Measurements from ENCODE around the gene PCGF1.

Gene PCGF1

GRCh38 chr2:74551530-74551929 is 44.0 kb upstream of the PCGF1 start:
- Histone ChIP-seq H3K4me1 (peaks cover 10% of the 10 kb centered on the region), H3K4me2 (ENCODE audit: low read length) (no peak overlapping the region), H2AFZ (no peak overlapping the region), H3K36me3 (ENCODE audit: control insufficient read depth, insufficient read depth, low read length) (no peaks in the 10 kb centered on the region), H3K9me3 (ENCODE audit: control insufficient read depth, low read length) (no peaks in the 10 kb centered on the region), H3K27me3 (ENCODE audit: control insufficient read depth, insufficient read depth, low read length) (no peaks in the 10 kb centered on the region), H3K79me2 (no peaks in the 10 kb centered on the region), H3K27ac (no peak overlapping the region), H3K9ac (no peak overlapping the region), H3K4me3 (ENCODE audit: low read depth, low read length) (no peak overlapping the region)
- no peak for TF ChIP-seq CTCF (IDR thresholded peaks at IDR 0.05)

- H3K27ac ChIP-seq, result no peak overlapping the region
- H3K4me3 ChIP-seq (ENCODE audit: low read depth, low read length), result no peak overlapping the region
- H3K9ac ChIP-seq, result no peak overlapping the region
- no peak overlapping the region for H3K4me2 ChIP-seq (ENCODE audit: low read length)
- no peaks in the 10 kb centered on the region for H3K36me3 ChIP-seq (ENCODE audit: control insufficient read depth, insufficient read depth, low read length)
- H2AFZ ChIP-seq, result no peak overlapping the region
- no peak for TF ChIP-seq CTCF (IDR thresholded peaks at IDR 0.05)
- H3K27me3 ChIP-seq (ENCODE audit: control insufficient read depth, insufficient read depth, low read length), result no peaks in the 10 kb centered on the region
- H3K9me3 ChIP-seq (ENCODE audit: control insufficient read depth, low read length), result no peaks in the 10 kb centered on the region
- H3K79me2 ChIP-seq, result no peaks in the 10 kb centered on the region
- peaks cover 10% of the 10 kb centered on the region for H3K4me1 ChIP-seq
Measured at GRCh38 chr2:74550231-74550630, 42.7 kb upstream of the PCGF1 start.

- peak overlapping the region; percentile 15 for H3K9ac ChIP-seq
Measured at GRCh38 chr2:74548900-74549826, 41.7 kb upstream of the PCGF1 start.

GRCh38 chr2:74548285-74548899 is 40.9 kb upstream of the PCGF1 start:
- Histone ChIP-seq H2AFZ (peak overlapping the region; percentile 86), H3K4me3 (ENCODE audit: low read depth, low read length) (peak overlapping the region; percentile 69), H3K9ac (no peak overlapping the region), H3K36me3 (ENCODE audit: control insufficient read depth, insufficient read depth, low read length) (no peaks in the 10 kb centered on the region), H3K9me3 (ENCODE audit: control insufficient read depth, low read length) (no peaks in the 10 kb centered on the region), H3K27me3 (ENCODE audit: control insufficient read depth, insufficient read depth, low read length) (no peaks in the 10 kb centered on the region), H3K79me2 (no peaks in the 10 kb centered on the region), H3K4me2 (ENCODE audit: low read length) (peak overlapping the region; percentile 98), H3K27ac (peak overlapping the region; percentile 64), H3K4me1 (peaks cover 10% of the 10 kb centered on the region)
- no peak for TF ChIP-seq CTCF (IDR thresholded peaks at IDR 0.05)

More at GRCh38 chr2:74548900-74549826, 41.7 kb upstream of the PCGF1 start:
- TF ChIP-seq CTCF (IDR thresholded peaks at IDR 0.05), result no peak
- Histone ChIP-seq H3K9me3 (ENCODE audit: control insufficient read depth, low read length) (no peaks in the 10 kb centered on the region), H3K27me3 (ENCODE audit: control insufficient read depth, insufficient read depth, low read length) (no peaks in the 10 kb centered on the region), H3K79me2 (no peaks in the 10 kb centered on the region), H3K4me2 (ENCODE audit: low read length) (peak overlapping the region; percentile 98), H3K36me3 (ENCODE audit: control insufficient read depth, insufficient read depth, low read length) (no peaks in the 10 kb centered on the region), H2AFZ (peak overlapping the region; percentile 86), H3K27ac (peak overlapping the region; percentile 64), H3K4me3 (ENCODE audit: low read depth, low read length) (peak overlapping the region; percentile 69), H3K4me1 (peaks cover 10% of the 10 kb centered on the region)
